Testis (tissue), 2 donors: ENCODE data around the gene AK9.

Experiments
- POLR2A ChIP-seq: fragments of 450-650 bp; IDR thresholded peaks from one replicate; pipeline ENCODE4 v1.6.1; 2017; ENCODE audit warnings: antibody characterized with exemption, mild to moderate bottlenecking, moderate library complexity
- TF ChIP-seq, protein P1 (sequence below), 3 experiments: fragments of 450-650 bp in 2 of 3; fragments of 200-600 bp in 1 of 3; sonication (generic) in 1 of 3; IDR thresholded peaks; one replicate each; pipeline ENCODE4 v1.5.1; 2016 to 2019; ENCODE audit warnings: antibody characterized with exemption in 3 of 3, mild to moderate bottlenecking in 2 of 3, moderate library complexity in 1 of 3

DNA sequence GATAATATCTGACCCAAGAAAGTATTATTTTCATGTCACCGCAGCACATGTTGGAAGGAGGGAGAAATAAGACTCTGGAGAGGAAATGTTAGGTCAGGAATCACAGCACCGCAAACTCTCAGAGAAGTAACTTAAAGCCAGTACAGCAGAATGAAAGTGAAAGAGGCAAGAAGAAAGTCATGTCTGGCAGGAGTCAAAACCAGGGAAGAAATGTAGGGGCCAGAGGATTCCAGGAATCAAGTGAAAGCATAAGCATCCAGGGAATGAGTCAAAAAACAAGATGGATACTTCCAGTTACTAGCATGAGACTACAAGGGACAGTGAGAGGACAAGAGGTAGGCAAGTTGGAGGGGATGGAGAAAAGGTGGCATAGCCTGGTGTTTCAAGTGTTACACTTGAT lies 80.4 kb downstream of the AK9 start:
- TF ChIP-seq, protein P1, sequence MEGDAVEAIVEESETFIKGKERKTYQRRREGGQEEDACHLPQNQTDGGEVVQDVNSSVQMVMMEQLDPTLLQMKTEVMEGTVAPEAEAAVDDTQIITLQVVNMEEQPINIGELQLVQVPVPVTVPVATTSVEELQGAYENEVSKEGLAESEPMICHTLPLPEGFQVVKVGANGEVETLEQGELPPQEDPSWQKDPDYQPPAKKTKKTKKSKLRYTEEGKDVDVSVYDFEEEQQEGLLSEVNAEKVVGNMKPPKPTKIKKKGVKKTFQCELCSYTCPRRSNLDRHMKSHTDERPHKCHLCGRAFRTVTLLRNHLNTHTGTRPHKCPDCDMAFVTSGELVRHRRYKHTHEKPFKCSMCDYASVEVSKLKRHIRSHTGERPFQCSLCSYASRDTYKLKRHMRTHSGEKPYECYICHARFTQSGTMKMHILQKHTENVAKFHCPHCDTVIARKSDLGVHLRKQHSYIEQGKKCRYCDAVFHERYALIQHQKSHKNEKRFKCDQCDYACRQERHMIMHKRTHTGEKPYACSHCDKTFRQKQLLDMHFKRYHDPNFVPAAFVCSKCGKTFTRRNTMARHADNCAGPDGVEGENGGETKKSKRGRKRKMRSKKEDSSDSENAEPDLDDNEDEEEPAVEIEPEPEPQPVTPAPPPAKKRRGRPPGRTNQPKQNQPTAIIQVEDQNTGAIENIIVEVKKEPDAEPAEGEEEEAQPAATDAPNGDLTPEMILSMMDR (IDR thresholded peaks at IDR 0.05), result no peak
- no peak for TF ChIP-seq POLR2A
